ENCODE measurements around the gene RHBDL3. TPM values are rescaled to one million over a fixed set of nuclear protein-coding genes. Genes with fewer than 3 reads are reported as not detected.

RHBDL3 gene
- total and polyA plus RNA-seq, 10 of the 15 experiments (the other 5 are each of a cell fraction or from before 2014, with no cell fraction given): 0.04 to 0.24 (median 0.04) TPM; not detected in 5

DNA sequence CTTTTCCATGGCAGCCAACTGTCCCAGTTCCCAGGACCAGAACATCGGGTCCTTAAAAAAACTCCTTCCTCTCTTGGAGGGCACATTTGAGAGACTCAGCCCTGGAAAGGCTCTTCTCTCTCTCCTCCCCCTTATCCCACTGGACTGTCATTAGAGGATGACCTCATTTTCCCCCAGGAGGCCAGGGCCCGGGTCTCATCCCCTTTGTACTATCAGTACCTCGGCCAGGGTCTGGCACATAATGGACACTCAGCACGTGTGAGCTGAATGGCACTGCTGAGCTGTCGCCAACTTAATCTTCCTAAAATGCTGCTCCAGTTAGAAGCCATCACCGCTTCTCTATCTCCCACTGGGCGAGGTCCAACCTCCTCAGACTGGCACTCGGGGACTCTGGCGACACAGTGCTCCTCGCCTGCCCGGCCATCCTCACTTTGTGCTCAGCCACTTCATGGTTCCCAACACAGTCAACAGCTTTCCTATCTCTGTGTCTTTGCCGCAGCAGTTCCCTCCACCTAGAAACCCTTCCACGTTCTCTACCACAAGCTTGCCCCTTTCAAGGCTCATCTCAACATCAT is 3.6 kb upstream of the RHBDL3 start:
- FAIRE-seq (no peak), DNase-seq (ENCODE audit: low read depth, low spot score) (no peak), ATAC-seq (no peak)
- 54% methylated on average over 13 of the region's 13 CpGs for WGBS (ENCODE audit: insufficient coverage, insufficient replicate concordance, low lambda C conversion rate, missing lambda C conversion rate)
- Histone ChIP-seq H3K4me2 (ENCODE audit: control insufficient read depth, insufficient read depth) (no peak overlapping the region), H3K4me3 (no peak overlapping the region), H2AFZ (ENCODE audit: control insufficient read depth, low read depth, low read length) (no peak overlapping the region), H4K20me1 (ENCODE audit: control insufficient read depth, insufficient read depth) (no peaks in the 10 kb centered on the region), H3K9me3 (replicated peaks; ENCODE audit: control insufficient read depth, insufficient read depth, low read length) (no peaks in the 10 kb centered on the region), H3K27me3 (replicated peaks in 1 of 2; ENCODE audit: control insufficient read depth in 2 of 2, insufficient read depth in 2 of 2, low read length in 1 of 2) (peaks cover 8 to 20% of the 10 kb centered on the region in 2 experiments), H3K27ac (ENCODE audit: control insufficient read depth, insufficient read depth) (no peak overlapping the region), H3K4me1 (ENCODE audit: control insufficient read depth, insufficient read depth, low read length) (peaks cover 2% of the 10 kb centered on the region; the same call in 1 of the 2 replicates), H3K36me3 (ENCODE audit: control insufficient read depth in 2 of 2, insufficient read depth in 2 of 2, low read length in 1 of 2) (no peaks in the 10 kb centered on the region), H3K9ac (ENCODE audit: control insufficient read depth, insufficient read depth, low read length) (no peak overlapping the region), H3K79me2 (ENCODE audit: control insufficient read depth, insufficient read depth, low read length) (no peaks in the 10 kb centered on the region)
- ChIA-PET POLR2A (interaction anchor here (0.8 to 1.6 kb wide), 2 partner anchors 16 to 49 kb away, joined by 3 read pairs; no protein-coding TSS in a partner anchor), SMC1A (ENCODE audit: uncharacterized antibody, unreplicated experiment) (interaction anchor here (1.2 kb wide), 1 partner anchor 55 kb away, joined by 3 read pairs; no protein-coding TSS in a partner anchor), CTCF (interaction anchor here (1.4 to 3.2 kb wide), 2 partner anchors 9 to 56 kb away, joined by 8 to 11 read pairs; no protein-coding TSS in a partner anchor), RAD21 (ENCODE audit: unreplicated experiment) (no interaction called here)
- intact Hi-C loops (cut with micrococcal nuclease; ENCODE audit: unreplicated experiment): no loop called here
- in situ Hi-C loops (cut with MboI): no loop called here
- no TSS peak for BruUV-seq (replicated peaks)
- no peak for TF ChIP-seq POU2F2 (IDR thresholded peaks at IDR 0.05; ENCODE audit: borderline replicate concordance, low read depth, low read length)
- no peak for TF ChIP-seq BCL11A (IDR thresholded peaks at IDR 0.05; ENCODE audit: low read depth, low read length)
- TF ChIP-seq, protein P1, sequence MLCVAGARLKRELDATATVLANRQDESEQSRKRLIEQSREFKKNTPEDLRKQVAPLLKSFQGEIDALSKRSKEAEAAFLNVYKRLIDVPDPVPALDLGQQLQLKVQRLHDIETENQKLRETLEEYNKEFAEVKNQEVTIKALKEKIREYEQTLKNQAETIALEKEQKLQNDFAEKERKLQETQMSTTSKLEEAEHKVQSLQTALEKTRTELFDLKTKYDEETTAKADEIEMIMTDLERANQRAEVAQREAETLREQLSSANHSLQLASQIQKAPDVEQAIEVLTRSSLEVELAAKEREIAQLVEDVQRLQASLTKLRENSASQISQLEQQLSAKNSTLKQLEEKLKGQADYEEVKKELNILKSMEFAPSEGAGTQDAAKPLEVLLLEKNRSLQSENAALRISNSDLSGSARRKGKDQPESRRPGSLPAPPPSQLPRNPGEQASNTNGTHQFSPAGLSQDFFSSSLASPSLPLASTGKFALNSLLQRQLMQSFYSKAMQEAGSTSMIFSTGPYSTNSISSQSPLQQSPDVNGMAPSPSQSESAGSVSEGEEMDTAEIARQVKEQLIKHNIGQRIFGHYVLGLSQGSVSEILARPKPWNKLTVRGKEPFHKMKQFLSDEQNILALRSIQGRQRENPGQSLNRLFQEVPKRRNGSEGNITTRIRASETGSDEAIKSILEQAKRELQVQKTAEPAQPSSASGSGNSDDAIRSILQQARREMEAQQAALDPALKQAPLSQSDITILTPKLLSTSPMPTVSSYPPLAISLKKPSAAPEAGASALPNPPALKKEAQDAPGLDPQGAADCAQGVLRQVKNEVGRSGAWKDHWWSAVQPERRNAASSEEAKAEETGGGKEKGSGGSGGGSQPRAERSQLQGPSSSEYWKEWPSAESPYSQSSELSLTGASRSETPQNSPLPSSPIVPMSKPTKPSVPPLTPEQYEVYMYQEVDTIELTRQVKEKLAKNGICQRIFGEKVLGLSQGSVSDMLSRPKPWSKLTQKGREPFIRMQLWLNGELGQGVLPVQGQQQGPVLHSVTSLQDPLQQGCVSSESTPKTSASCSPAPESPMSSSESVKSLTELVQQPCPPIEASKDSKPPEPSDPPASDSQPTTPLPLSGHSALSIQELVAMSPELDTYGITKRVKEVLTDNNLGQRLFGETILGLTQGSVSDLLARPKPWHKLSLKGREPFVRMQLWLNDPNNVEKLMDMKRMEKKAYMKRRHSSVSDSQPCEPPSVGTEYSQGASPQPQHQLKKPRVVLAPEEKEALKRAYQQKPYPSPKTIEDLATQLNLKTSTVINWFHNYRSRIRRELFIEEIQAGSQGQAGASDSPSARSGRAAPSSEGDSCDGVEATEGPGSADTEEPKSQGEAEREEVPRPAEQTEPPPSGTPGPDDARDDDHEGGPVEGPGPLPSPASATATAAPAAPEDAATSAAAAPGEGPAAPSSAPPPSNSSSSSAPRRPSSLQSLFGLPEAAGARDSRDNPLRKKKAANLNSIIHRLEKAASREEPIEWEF (IDR thresholded peaks at IDR 0.05; ENCODE audit: insufficient replicate concordance, low read depth, low read length): no peak
- TF ChIP-seq, protein P2, sequence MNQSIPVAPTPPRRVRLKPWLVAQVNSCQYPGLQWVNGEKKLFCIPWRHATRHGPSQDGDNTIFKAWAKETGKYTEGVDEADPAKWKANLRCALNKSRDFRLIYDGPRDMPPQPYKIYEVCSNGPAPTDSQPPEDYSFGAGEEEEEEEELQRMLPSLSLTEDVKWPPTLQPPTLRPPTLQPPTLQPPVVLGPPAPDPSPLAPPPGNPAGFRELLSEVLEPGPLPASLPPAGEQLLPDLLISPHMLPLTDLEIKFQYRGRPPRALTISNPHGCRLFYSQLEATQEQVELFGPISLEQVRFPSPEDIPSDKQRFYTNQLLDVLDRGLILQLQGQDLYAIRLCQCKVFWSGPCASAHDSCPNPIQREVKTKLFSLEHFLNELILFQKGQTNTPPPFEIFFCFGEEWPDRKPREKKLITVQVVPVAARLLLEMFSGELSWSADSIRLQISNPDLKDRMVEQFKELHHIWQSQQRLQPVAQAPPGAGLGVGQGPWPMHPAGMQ (IDR thresholded peaks at IDR 0.05; ENCODE audit: borderline replicate concordance): no peak
- no peak for TF ChIP-seq EED (IDR thresholded peaks at IDR 0.05; ENCODE audit: low read depth)
- no peak for TF ChIP-seq MYB (IDR thresholded peaks at IDR 0.05; ENCODE audit: borderline replicate concordance, low read depth, low read length)
- TF ChIP-seq, protein P3, sequence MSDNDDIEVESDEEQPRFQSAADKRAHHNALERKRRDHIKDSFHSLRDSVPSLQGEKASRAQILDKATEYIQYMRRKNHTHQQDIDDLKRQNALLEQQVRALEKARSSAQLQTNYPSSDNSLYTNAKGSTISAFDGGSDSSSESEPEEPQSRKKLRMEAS (IDR thresholded peaks at IDR 0.05; ENCODE audit: low read depth, low read length): no peak
- no peak for TF ChIP-seq CHD4 (IDR thresholded peaks at IDR 0.05)
- no peak for TF ChIP-seq IKZF2 (IDR thresholded peaks at IDR 0.05)
- no peak for TF ChIP-seq CREB1 (IDR thresholded peaks at IDR 0.05; ENCODE audit: low read depth)
- TF ChIP-seq EGR1 (IDR thresholded peaks at IDR 0.05; ENCODE audit: borderline replicate concordance in 1 of 2, low read depth in 2 of 2, low read length in 2 of 2): no peak
- TF ChIP-seq NFXL1 (IDR thresholded peaks at IDR 0.05; ENCODE audit: borderline replicate concordance): no peak
- TF ChIP-seq, protein P4, sequence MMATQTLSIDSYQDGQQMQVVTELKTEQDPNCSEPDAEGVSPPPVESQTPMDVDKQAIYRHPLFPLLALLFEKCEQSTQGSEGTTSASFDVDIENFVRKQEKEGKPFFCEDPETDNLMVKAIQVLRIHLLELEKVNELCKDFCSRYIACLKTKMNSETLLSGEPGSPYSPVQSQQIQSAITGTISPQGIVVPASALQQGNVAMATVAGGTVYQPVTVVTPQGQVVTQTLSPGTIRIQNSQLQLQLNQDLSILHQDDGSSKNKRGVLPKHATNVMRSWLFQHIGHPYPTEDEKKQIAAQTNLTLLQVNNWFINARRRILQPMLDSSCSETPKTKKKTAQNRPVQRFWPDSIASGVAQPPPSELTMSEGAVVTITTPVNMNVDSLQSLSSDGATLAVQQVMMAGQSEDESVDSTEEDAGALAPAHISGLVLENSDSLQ (IDR thresholded peaks at IDR 0.05): no peak
- TF ChIP-seq TARDBP (IDR thresholded peaks at IDR 0.05; ENCODE audit: borderline replicate concordance): no peak
- no peak for TF ChIP-seq JUND (IDR thresholded peaks at IDR 0.05; ENCODE audit: low read depth, low read length)
- no peak for TF ChIP-seq HDGF (IDR thresholded peaks at IDR 0.05)
